Stomach (tissue), 4 donors: ENCODE measurements around the gene PNKP.

Experiments used
- CTCF ChIP-seq, 7 experiments: fragments of 450-650 bp in 4 of 7; fragments of 200-600 bp in 3 of 7; sonication (generic) in 3 of 7; IDR thresholded peaks; one replicate each; pipeline ENCODE4 v1.5.1; 2016 to 2019; ENCODE audit warnings: antibody characterized with exemption in 7 of 7, control low read depth in 2 of 7, mild to moderate bottlenecking in 1 of 7
- POLR2A ChIP-seq, 4 donors: fragments of 450-650 bp; IDR thresholded peaks; one replicate each; pipeline ENCODE4 v1.6.1; 2016; ENCODE audit warnings: antibody characterized with exemption in 4 of 4, control low read depth in 2 of 4, mild to moderate bottlenecking in 1 of 4, moderate library complexity in 1 of 4
- POLR2AphosphoS5 ChIP-seq, 3 donors: sonication (generic); formaldehyde crosslinking; IDR thresholded peaks; one replicate each; pipeline ENCODE4 v1.6.1; 2016; ENCODE audit warnings: antibody characterized with exemption in 3 of 3

GRCh38 chr19:49875177-49875576, 7.8 kb upstream of the PNKP start:
- no peak for TF ChIP-seq POLR2A (IDR thresholded peaks at IDR 0.05)
- TF ChIP-seq CTCF (IDR thresholded peaks at IDR 0.05), result no peak
- no peak for TF ChIP-seq POLR2AphosphoS5 (IDR thresholded peaks at IDR 0.05)
